Liver (tissue), 3 donors: ENCODE measurements around the gene D2HGDH.

Experiments used
- EGR1 ChIP-seq, 2 donors: IDR thresholded peaks; 2 replicates each; pipeline ENCODE4 v1.6.1; 2016 to 2018; ENCODE audit warnings: antibody characterized with exemption in 2 of 2, low read depth in 2 of 2
- FOXA1 ChIP-seq: IDR thresholded peaks from 2 replicates; pipeline ENCODE4 v1.6.1; 2016; ENCODE audit warnings: antibody characterized with exemption
- TAF1 ChIP-seq: conservative IDR thresholded peaks from 2 replicates; pipeline ENCODE4 v1.6.1; 2016; ENCODE audit warnings: antibody characterized with exemption, mild to moderate bottlenecking
- TF ChIP-seq, protein P1 (sequence below): fragments of 150-350 bp; IDR thresholded peaks from 2 replicates; pipeline ENCODE4 v1.5.1; 2017; ENCODE audit warnings: improper control_type of control experiment, low read depth, low read length; ENCODE audit not compliant: missing input control
- TF ChIP-seq, protein P2 (sequence below): IDR thresholded peaks from 2 replicates; pipeline ENCODE4 v1.6.1; 2016; ENCODE audit warnings: antibody characterized with exemption, mild to moderate bottlenecking
- donor health status: healthy.
- donor health status: healthy.

DNA sequence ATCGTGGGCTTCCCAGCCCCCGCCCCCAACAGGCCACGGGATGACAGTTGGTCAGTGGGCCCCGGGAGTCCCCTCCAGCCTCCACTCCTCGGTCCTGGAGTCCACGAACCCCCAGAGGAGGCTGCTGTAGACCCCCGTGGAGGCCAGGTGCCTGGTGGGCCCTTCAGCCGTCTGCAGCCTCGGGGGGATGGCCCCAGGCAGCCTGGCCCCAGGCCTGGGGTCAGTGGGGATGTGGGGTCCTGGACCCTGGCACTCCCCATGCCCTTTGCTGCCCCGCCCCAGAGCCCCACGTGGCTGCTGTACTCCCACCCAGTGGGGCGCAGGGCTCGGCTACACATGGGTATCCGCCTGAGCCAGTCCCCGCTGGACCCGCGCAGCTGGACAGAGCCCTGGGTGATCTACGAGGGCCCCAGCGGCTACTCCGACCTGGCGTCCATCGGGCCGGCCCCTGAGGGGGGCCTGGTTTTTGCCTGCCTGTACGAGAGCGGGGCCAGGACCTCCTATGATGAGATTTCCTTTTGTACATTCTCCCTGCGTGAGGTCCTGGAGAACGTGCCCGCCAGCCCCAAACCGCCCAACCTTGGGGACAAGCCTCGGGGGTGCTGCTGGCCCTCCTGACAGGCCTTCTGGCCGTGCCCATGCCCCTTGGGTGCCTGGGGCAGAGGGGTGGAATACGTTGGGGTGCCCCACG, 82.1 kb downstream of the D2HGDH start:
- TF ChIP-seq, protein P1, sequence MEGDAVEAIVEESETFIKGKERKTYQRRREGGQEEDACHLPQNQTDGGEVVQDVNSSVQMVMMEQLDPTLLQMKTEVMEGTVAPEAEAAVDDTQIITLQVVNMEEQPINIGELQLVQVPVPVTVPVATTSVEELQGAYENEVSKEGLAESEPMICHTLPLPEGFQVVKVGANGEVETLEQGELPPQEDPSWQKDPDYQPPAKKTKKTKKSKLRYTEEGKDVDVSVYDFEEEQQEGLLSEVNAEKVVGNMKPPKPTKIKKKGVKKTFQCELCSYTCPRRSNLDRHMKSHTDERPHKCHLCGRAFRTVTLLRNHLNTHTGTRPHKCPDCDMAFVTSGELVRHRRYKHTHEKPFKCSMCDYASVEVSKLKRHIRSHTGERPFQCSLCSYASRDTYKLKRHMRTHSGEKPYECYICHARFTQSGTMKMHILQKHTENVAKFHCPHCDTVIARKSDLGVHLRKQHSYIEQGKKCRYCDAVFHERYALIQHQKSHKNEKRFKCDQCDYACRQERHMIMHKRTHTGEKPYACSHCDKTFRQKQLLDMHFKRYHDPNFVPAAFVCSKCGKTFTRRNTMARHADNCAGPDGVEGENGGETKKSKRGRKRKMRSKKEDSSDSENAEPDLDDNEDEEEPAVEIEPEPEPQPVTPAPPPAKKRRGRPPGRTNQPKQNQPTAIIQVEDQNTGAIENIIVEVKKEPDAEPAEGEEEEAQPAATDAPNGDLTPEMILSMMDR = no peak
- TF ChIP-seq, protein P2, sequence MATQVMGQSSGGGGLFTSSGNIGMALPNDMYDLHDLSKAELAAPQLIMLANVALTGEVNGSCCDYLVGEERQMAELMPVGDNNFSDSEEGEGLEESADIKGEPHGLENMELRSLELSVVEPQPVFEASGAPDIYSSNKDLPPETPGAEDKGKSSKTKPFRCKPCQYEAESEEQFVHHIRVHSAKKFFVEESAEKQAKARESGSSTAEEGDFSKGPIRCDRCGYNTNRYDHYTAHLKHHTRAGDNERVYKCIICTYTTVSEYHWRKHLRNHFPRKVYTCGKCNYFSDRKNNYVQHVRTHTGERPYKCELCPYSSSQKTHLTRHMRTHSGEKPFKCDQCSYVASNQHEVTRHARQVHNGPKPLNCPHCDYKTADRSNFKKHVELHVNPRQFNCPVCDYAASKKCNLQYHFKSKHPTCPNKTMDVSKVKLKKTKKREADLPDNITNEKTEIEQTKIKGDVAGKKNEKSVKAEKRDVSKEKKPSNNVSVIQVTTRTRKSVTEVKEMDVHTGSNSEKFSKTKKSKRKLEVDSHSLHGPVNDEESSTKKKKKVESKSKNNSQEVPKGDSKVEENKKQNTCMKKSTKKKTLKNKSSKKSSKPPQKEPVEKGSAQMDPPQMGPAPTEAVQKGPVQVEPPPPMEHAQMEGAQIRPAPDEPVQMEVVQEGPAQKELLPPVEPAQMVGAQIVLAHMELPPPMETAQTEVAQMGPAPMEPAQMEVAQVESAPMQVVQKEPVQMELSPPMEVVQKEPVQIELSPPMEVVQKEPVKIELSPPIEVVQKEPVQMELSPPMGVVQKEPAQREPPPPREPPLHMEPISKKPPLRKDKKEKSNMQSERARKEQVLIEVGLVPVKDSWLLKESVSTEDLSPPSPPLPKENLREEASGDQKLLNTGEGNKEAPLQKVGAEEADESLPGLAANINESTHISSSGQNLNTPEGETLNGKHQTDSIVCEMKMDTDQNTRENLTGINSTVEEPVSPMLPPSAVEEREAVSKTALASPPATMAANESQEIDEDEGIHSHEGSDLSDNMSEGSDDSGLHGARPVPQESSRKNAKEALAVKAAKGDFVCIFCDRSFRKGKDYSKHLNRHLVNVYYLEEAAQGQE = no peak
- TF ChIP-seq TAF1 (no peak), EGR1 (IDR thresholded peaks at IDR 0.05; ENCODE audit: low read depth in 2 of 2) (no peak), FOXA1 (no peak)
